Parathyroid adenoma (tissue), 2 donors: ENCODE measurements around the gene TUG1.

ENCODE experiments used
- H2AFZ ChIP-seq: fragments of 300-600 bp; sonication (generic); one replicate; pipeline ENCODE4 v1.7.0; 2017; ENCODE audit warnings: antibody characterized with exemption, mild to moderate bottlenecking
- H3K27ac ChIP-seq: fragments of 300-600 bp; sonication (generic); one replicate; pipeline ENCODE4 v1.7.0; 2017
- H3K27me3 ChIP-seq: fragments of 300-600 bp; sonication (generic); one replicate; pipeline ENCODE4 v1.7.0; 2017; ENCODE audit warnings: low read length; ENCODE audit not compliant: control insufficient read depth, insufficient read depth
- H3K36me3 ChIP-seq: fragments of 300-600 bp; sonication (generic); one replicate; pipeline ENCODE4 v1.7.0; 2017; ENCODE audit warnings: low read length; ENCODE audit not compliant: control insufficient read depth, insufficient read depth
- H3K4me1 ChIP-seq: fragments of 300-600 bp; sonication (generic); one replicate; pipeline ENCODE4 v1.7.0; 2017; ENCODE audit warnings: control low read depth
- H3K4me2 ChIP-seq: fragments of 300-600 bp; sonication (generic); one replicate; pipeline ENCODE4 v1.7.0; 2017; ENCODE audit warnings: low read length
- H3K4me3 ChIP-seq: fragments of 300-600 bp; sonication (generic); one replicate; pipeline ENCODE4 v1.7.0; 2017; ENCODE audit warnings: low read depth, low read length
- H3K79me2 ChIP-seq: fragments of 300-600 bp; sonication (generic); one replicate; pipeline ENCODE4 v1.7.0; 2017; ENCODE audit warnings: control low read depth
- H3K9ac ChIP-seq: fragments of 300-600 bp; sonication (generic); one replicate; pipeline ENCODE4 v1.7.0; 2017; ENCODE audit warnings: mild to moderate bottlenecking
- H3K9me3 ChIP-seq: fragments of 300-600 bp; sonication (generic); one replicate; pipeline ENCODE4 v1.7.0; 2017; ENCODE audit warnings: low read length; ENCODE audit not compliant: control insufficient read depth
- TF ChIP-seq, protein P1 (sequence below): fragments of 300-600 bp; sonication (generic); IDR thresholded peaks from one replicate; pipeline ENCODE4 v1.7.0; 2017; ENCODE audit warnings: antibody characterized with exemption, mild to moderate bottlenecking
- donor health status: primary hyperparathyroidism.

The TUG1 gene

DNA sequence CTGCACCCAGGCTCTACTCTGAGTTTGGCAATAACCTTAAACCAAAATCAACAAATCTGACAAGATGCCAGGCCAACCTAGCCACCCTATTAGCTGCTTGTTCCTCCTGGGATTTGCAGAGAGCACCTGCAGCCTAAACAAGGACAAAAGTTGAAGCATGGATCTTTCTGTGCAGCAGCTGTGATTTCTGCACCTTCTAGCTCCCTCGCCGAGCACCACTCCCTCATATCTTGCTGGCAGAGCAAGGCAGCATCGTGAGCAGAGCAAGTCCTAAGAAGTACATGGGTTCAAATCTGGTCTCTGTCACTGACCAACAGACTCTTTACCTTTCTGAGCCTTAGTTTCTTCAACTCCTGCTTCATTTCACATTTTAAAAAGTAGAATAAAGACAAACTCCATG lies 38.8 kb upstream of the TUG1 start:
- no peak overlapping the region for H3K27ac ChIP-seq
- no peaks in the 10 kb centered on the region for H3K36me3 ChIP-seq
- H3K4me2 ChIP-seq = no peak overlapping the region
- H3K4me1 ChIP-seq = no peaks in the 10 kb centered on the region
- H3K79me2 ChIP-seq = no peaks in the 10 kb centered on the region
- H3K4me3 ChIP-seq = no peak overlapping the region
- H3K27me3 ChIP-seq = no peaks in the 10 kb centered on the region
- H3K9ac ChIP-seq = no peak overlapping the region
- H3K9me3 ChIP-seq = no peaks in the 10 kb centered on the region
- TF ChIP-seq, protein P1, sequence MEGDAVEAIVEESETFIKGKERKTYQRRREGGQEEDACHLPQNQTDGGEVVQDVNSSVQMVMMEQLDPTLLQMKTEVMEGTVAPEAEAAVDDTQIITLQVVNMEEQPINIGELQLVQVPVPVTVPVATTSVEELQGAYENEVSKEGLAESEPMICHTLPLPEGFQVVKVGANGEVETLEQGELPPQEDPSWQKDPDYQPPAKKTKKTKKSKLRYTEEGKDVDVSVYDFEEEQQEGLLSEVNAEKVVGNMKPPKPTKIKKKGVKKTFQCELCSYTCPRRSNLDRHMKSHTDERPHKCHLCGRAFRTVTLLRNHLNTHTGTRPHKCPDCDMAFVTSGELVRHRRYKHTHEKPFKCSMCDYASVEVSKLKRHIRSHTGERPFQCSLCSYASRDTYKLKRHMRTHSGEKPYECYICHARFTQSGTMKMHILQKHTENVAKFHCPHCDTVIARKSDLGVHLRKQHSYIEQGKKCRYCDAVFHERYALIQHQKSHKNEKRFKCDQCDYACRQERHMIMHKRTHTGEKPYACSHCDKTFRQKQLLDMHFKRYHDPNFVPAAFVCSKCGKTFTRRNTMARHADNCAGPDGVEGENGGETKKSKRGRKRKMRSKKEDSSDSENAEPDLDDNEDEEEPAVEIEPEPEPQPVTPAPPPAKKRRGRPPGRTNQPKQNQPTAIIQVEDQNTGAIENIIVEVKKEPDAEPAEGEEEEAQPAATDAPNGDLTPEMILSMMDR = no peak
- no peak overlapping the region for H2AFZ ChIP-seq

DNA sequence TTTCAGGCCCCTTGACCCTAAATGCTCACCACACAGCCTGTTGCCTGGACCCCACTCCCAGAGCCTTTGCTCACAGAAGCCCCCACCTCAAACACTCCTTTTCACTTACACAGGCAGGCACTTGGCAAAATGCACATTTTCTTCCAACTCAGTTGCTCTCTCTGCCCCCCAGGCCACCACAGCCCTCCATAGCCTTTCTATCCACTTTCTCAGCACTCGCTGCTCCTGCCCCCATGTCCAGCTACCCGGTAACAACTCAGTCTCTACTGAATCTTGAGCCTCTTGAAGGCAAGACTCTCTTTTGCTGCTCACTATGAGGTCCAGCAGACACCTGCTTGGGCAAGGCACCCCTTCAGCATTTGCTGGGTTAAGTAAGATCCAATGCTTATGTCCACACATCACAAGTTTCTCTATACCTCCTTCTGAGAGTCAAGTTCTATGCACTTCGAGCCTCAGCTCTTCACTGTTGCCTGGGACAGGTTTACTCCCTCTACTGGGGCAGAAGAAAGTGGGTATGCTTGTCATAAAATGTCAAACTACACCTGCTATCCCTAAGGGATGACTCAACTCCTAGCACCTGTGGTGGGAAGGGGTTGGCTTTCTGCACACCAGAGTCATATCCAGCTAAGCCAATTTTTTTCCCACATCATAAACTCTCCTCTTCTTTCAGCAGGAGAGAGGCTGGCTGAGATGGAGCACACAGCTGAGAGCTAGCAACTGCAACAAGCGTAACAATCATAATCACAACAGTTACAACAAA lies 37.3 kb upstream of the TUG1 start:
- Histone ChIP-seq H3K4me1 (no peaks in the 10 kb centered on the region), H2AFZ (no peak overlapping the region), H3K4me2 (no peak overlapping the region), H3K9ac (no peak overlapping the region), H3K4me3 (no peak overlapping the region), H3K9me3 (no peaks in the 10 kb centered on the region), H3K27ac (no peak overlapping the region), H3K27me3 (no peaks in the 10 kb centered on the region), H3K79me2 (no peaks in the 10 kb centered on the region), H3K36me3 (no peaks in the 10 kb centered on the region)
- TF ChIP-seq, protein P1 = no peak

DNA sequence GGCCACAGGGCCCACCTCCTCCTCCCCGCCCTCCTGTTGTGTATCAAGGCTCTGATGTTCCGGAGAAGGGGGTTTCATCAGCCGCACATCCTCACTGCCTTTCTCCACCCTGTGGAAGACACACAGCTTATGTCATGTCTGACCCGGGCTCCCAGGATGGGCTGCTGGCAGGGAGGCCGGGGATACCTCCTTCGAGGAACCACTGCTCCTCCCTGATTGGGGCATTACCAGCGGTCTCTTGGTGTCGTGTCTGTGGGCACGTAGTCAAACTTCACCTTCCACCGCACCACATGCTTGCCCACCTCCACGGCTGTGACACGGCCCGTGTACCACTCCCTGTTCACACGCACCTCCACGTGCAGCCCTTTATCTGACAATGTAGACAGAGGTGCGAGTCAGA lies 36.4 kb upstream of the TUG1 start:
- Histone ChIP-seq H3K4me1 (no peaks in the 10 kb centered on the region), H3K27ac (no peak overlapping the region), H3K27me3 (no peaks in the 10 kb centered on the region), H3K4me3 (no peak overlapping the region), H3K9ac (no peak overlapping the region), H3K79me2 (no peaks in the 10 kb centered on the region), H2AFZ (no peak overlapping the region), H3K36me3 (no peaks in the 10 kb centered on the region), H3K4me2 (no peak overlapping the region), H3K9me3 (no peaks in the 10 kb centered on the region)
- TF ChIP-seq, protein P1 = no peak

DNA sequence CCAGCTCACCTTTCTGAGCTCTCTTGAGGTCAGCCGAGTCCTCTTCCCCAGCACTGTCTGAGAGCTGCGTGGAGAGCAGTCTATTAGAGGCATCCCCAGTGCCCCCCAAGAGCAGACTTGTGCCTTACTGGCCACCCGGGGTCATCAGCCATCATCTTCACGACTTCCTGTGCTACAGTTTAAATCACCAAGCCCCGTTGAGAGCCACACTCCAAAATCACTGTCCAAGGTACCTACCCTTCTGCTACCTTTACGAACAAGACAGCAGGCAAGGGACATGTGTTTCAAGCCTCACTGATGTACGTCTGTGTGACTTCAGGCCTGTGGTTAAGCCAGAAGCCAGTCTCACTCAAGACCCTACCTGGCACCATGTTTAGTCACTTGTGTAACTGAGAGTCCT lies 35.6 kb upstream of the TUG1 start:
- Histone ChIP-seq H3K9ac (no peak overlapping the region), H3K27me3 (no peaks in the 10 kb centered on the region), H3K4me1 (no peaks in the 10 kb centered on the region), H2AFZ (no peak overlapping the region), H3K36me3 (no peaks in the 10 kb centered on the region), H3K27ac (no peak overlapping the region), H3K4me2 (no peak overlapping the region), H3K4me3 (no peak overlapping the region), H3K79me2 (no peaks in the 10 kb centered on the region), H3K9me3 (no peaks in the 10 kb centered on the region)
- TF ChIP-seq, protein P1 = no peak

DNA sequence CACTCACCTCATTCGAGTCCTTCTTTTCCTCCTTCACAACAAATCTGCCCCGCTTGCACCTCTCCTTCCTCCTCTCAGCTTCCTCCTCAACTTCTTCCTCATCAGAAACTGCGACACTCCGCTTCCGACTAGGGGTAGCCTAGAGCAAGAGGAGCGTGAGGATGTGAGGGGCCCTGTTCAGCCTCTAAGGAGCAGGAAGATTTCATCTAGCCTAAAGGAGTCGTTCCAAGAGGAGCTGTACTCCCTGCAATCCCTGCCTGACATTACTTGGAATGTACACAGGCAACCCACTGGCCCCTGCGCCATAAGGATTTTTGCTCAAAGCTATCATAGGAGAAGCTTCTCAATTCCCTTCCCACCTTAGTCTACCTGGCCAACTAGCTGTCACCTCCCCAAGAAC lies 35.0 kb upstream of the TUG1 start:
- H3K27me3 ChIP-seq = no peaks in the 10 kb centered on the region
- H3K36me3 ChIP-seq = no peaks in the 10 kb centered on the region
- H3K27ac ChIP-seq = no peak overlapping the region
- no peak overlapping the region for H3K4me2 ChIP-seq
- TF ChIP-seq, protein P1 = no peak
- H2AFZ ChIP-seq = no peak overlapping the region
- H3K79me2 ChIP-seq = no peaks in the 10 kb centered on the region
- H3K4me1 ChIP-seq = no peaks in the 10 kb centered on the region
- H3K9me3 ChIP-seq = no peaks in the 10 kb centered on the region
- H3K4me3 ChIP-seq = no peak overlapping the region
- H3K9ac ChIP-seq = no peak overlapping the region
